Suprapubic skin (tissue), 4 donors: ENCODE data around the gene RLF. TPM values are rescaled to one million over a fixed set of nuclear protein-coding genes. Genes with fewer than 3 reads are reported as not detected.
"Not testable (repeated sequence)": the region's sequence is repeated elsewhere in the genome, so short reads cannot be mapped to it uniquely, and the experiment has no call there.

Experiments used
- DNase-seq, 2 donors: peaks; one replicate each; pipeline ENCODE4 v3.0.0-alpha.2; 2019; ENCODE audit warnings: low spot score in 2 of 2
- H3K27ac ChIP-seq: fragments of 200-600 bp; sonication (generic); one replicate; pipeline ENCODE4 v1.5.1; 2019
- H3K27me3 ChIP-seq: fragments of 200-600 bp; sonication (generic); one replicate; pipeline ENCODE4 v1.5.1; 2019
- H3K36me3 ChIP-seq: fragments of 200-600 bp; sonication (generic); one replicate; pipeline ENCODE4 v1.5.1; 2019
- H3K4me1 ChIP-seq: fragments of 200-600 bp; sonication (generic); one replicate; pipeline ENCODE4 v1.5.1; 2019
- H3K4me3 ChIP-seq: fragments of 200-600 bp; sonication (generic); one replicate; pipeline ENCODE4 v1.5.1; 2019; ENCODE audit warnings: mild to moderate bottlenecking
- H3K9me3 ChIP-seq: fragments of 200-600 bp; sonication (generic); one replicate; pipeline ENCODE4 v1.5.1; 2019
- EP300 ChIP-seq: sonication (generic); formaldehyde crosslinking; IDR thresholded peaks from one replicate; pipeline ENCODE4 v1.6.1; 2017; ENCODE audit warnings: antibody characterized with exemption
- POLR2A ChIP-seq, 2 donors: fragments of 450-650 bp; IDR thresholded peaks; one replicate each; pipeline ENCODE4 v1.6.1; 2017; ENCODE audit warnings: antibody characterized with exemption in 2 of 2, mild to moderate bottlenecking in 2 of 2, moderate library complexity in 2 of 2
- POLR2AphosphoS5 ChIP-seq, 3 donors: sonication (generic); formaldehyde crosslinking; IDR thresholded peaks; one replicate each; pipeline ENCODE4 v1.6.1; 2017; ENCODE audit warnings: antibody characterized with exemption in 3 of 3
- WGBS: methylation state at CpG from one replicate; pipeline ENCODE4 v1.1.5; 2018; 5-methylcytosine and 5-hydroxymethylcytosine counted together
- total RNA-seq, 4 donors: library from RNA; depleted of rRNA; stranded (reverse); fragments of >200 nt; gene quantifications; one replicate each; pipeline ENCODE4 v1.1.0, GENCODE V29; 2016
- TF ChIP-seq, protein P1 (sequence below), 2 donors: fragments of 200-600 bp in 1 of 2; fragments of 450-650 bp in 1 of 2; sonication (generic) in 1 of 2; IDR thresholded peaks; one replicate each; pipeline ENCODE4 v1.5.1; 2016 to 2019; ENCODE audit warnings: antibody characterized with exemption in 2 of 2, mild to moderate bottlenecking in 1 of 2, moderate library complexity in 1 of 2

RLF gene
- total RNA-seq, 4 donors from 2014 or later = 17.3 to 32.9 (median 21.3) TPM

DNA sequence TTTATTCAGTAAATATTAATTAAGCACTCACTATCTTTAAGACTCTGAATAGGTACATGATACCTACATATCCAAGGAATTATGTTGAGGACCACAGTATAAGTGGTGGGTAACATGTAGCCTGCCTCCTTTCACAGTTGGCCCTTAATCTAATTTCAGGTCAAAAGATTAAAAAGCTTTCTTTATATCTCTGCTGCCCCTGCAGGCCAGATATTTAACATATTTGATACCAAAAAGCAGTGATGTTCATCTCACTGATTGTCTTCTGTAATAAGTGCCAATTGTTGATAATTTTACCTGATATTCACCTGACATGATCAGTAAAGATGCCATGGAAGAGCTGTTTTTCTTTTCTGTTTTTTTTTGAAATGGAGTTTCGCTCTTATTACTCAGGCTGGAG, 36.5 kb downstream of the RLF start:
- no peak overlapping the region for H3K4me3 ChIP-seq
- no peaks in the 10 kb centered on the region for H3K27me3 ChIP-seq
- TF ChIP-seq, protein P1, sequence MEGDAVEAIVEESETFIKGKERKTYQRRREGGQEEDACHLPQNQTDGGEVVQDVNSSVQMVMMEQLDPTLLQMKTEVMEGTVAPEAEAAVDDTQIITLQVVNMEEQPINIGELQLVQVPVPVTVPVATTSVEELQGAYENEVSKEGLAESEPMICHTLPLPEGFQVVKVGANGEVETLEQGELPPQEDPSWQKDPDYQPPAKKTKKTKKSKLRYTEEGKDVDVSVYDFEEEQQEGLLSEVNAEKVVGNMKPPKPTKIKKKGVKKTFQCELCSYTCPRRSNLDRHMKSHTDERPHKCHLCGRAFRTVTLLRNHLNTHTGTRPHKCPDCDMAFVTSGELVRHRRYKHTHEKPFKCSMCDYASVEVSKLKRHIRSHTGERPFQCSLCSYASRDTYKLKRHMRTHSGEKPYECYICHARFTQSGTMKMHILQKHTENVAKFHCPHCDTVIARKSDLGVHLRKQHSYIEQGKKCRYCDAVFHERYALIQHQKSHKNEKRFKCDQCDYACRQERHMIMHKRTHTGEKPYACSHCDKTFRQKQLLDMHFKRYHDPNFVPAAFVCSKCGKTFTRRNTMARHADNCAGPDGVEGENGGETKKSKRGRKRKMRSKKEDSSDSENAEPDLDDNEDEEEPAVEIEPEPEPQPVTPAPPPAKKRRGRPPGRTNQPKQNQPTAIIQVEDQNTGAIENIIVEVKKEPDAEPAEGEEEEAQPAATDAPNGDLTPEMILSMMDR (IDR thresholded peaks at IDR 0.05) = no peak
- TF ChIP-seq EP300 = no peak
- no peak for TF ChIP-seq POLR2A (IDR thresholded peaks at IDR 0.05)
- TF ChIP-seq POLR2AphosphoS5 (IDR thresholded peaks at IDR 0.05) = no peak
- WGBS = 100% methylated on average over 1 of the region's 1 CpG
- no peak overlapping the region for H3K27ac ChIP-seq
- H3K9me3 ChIP-seq = no peaks in the 10 kb centered on the region
- H3K36me3 ChIP-seq = peaks cover 39% of the 10 kb centered on the region
- DNase-seq = no peak
- no peaks in the 10 kb centered on the region for H3K4me1 ChIP-seq

DNA sequence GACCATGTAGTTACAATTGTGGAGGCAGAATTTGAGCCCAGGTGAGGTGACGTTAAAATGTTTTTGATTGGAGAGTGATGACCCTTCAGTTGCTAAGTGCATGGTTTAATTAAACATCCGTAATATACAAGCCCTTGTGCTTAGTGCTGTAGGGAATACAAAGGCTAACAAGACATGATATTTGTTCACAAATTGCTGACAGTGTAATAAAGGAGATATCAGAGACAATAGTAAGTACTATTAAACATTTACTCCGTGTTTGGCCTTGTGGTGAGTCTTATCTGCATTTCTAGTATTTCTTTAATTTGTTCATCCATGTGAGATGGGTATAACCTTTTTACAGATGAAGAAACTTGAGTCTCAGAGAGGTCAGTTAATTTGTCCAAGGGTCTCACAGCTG, 37.9 kb downstream of the RLF start:
- Histone ChIP-seq H3K4me3 (no peak overlapping the region), H3K9me3 (no peaks in the 10 kb centered on the region), H3K4me1 (no peaks in the 10 kb centered on the region), H3K36me3 (peaks cover 48% of the 10 kb centered on the region), H3K27ac (no peak overlapping the region), H3K27me3 (no peaks in the 10 kb centered on the region)
- no peak for DNase-seq
- WGBS = 91% methylated on average over 3 of the region's 3 CpGs
- TF ChIP-seq, protein P1 (IDR thresholded peaks at IDR 0.05) = no peak
- no peak for TF ChIP-seq POLR2A (IDR thresholded peaks at IDR 0.05)
- TF ChIP-seq POLR2AphosphoS5 (IDR thresholded peaks at IDR 0.05) = no peak
- TF ChIP-seq EP300 = no peak

DNA sequence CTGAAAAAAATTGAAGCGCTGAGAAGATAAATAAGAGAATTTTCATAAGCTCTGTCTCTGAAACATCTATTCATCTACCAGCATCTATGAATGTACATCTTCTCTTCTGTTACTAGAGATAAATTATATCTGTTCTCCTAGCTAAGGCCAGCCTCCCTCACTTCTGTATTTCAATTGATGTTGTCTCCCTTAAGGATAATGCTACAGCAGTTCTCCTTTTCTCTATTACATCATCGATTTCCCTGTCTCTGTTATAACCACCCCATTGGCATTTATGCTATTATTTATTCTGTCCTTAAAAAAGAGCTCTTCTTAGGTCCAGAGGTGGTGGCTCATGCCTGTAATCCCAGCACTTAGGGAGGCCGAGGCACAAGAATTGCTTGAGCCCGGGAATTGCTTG, 43.7 kb downstream of the RLF start:
- no peak for DNase-seq
- no peaks in the 10 kb centered on the region for H3K4me1 ChIP-seq
- no peak overlapping the region for H3K27ac ChIP-seq
- no peaks in the 10 kb centered on the region for H3K27me3 ChIP-seq
- no peak overlapping the region for H3K4me3 ChIP-seq
- H3K9me3 ChIP-seq = no peaks in the 10 kb centered on the region
- peaks cover 59% of the 10 kb centered on the region for H3K36me3 ChIP-seq
- WGBS = 95% methylated on average over 4 of the region's 4 CpGs
- TF ChIP-seq POLR2A (IDR thresholded peaks at IDR 0.05) = no peak
- TF ChIP-seq EP300 = no peak
- no peak for TF ChIP-seq POLR2AphosphoS5 (IDR thresholded peaks at IDR 0.05)
- TF ChIP-seq, protein P1 (IDR thresholded peaks at IDR 0.05) = no peak

DNA sequence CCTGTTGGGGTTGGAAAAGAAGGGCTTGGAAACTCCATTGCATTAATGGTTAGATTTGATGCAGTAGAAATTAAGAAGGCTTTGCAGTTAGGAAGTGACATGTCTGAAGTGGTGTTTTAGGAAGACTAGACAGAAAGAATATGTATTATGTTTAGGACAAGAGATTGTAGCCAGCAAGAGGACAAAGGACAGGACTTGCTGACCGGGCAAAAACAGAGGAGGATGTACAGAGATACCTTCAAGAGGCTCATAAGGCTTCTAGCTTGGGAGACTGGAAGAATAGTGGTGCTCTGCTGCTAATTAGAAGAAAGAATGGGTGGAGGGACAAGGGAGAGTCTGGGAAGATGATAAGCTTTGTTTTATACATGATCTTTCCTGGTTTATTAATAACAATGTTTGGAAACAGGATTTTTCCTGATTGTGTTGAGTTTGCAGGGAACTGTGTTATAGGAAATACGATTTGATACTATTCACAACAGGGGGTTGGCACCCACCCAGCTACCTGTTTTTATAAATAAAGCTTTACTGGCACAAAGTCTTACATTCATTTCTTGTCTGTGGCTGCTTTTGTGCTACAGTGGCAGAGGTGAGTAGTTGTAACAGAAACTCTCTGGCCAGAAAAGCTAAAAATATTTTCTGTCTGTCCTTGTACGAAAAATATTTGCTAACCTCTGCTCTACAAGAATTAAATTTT, 49.5 kb downstream of the RLF start:
- H3K36me3 ChIP-seq = peaks cover 48% of the 10 kb centered on the region
- 91% methylated on average over 3 of the region's 3 CpGs for whole genome bisulfite sequencing

DNA sequence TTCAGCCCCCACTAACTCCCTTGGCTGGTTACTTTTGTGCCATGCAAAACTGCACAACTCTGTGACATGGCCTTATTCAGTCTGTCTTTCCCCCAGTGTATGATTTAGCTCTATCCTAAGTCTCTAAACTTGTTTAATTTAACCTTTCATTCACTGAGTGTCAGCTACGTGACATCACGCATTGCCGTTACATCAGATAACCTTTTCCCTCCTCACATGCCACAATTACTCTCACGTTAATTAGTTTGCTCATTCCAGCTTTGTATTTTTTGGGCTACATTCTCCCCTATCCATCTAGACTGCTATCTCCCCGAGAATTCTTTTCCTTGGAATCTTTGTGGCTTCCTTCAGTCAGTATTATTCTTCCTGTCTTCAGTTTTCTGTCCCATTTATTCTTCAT, 57.1 kb downstream of the RLF start:
- TF ChIP-seq, protein P1 (IDR thresholded peaks at IDR 0.05) = no peak
- TF ChIP-seq POLR2AphosphoS5 (IDR thresholded peaks at IDR 0.05) (no peak), POLR2A (IDR thresholded peaks at IDR 0.05) (no peak), EP300 (no peak)
- no peaks in the 10 kb centered on the region for H3K9me3 ChIP-seq
- H3K4me1 ChIP-seq = no peaks in the 10 kb centered on the region
- no peaks in the 10 kb centered on the region for H3K27me3 ChIP-seq
- H3K36me3 ChIP-seq = peaks cover 9% of the 10 kb centered on the region
- no peak for DNase-seq
- H3K4me3 ChIP-seq = no peak overlapping the region
- 97% methylated on average over 5 of the region's 5 CpGs for WGBS
- H3K27ac ChIP-seq = no peak overlapping the region

More for the DNA sequence above, 49.5 kb downstream of the RLF start:
- Histone ChIP-seq H3K4me3 (no peak overlapping the region), H3K4me1 (no peaks in the 10 kb centered on the region), H3K27ac (no peak overlapping the region), H3K27me3 (no peaks in the 10 kb centered on the region), H3K9me3 (no peaks in the 10 kb centered on the region)
- TF ChIP-seq EP300 = no peak
- no peak for TF ChIP-seq POLR2A (IDR thresholded peaks at IDR 0.05)
- no peak for DNase-seq

DNA sequence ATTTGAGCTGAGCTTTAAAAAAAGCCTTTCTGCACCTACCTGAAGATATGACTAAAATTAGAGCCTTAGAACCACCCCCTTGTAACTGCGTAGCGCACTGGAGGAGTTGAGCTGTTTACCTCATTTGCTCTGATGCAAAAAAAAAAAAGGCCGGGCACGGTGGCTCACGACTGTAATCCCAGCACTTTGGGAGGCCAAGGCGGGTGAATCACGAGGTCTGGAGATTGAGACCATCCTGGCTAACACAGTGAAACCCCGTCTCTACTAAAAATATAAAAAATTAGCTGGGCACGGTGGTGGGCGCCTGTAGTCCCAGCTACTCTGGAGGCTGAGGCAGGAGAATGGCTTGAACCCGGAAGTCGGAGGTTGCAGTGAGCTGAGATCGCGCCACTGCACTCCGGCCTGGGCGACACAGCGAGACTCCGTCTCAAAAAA, 60.3 kb downstream of the RLF start:
- H3K4me1 ChIP-seq, H3K4me3 ChIP-seq, H3K9me3 ChIP-seq, H3K27ac ChIP-seq, H3K27me3 ChIP-seq, DNase-seq: not testable (repeated sequence)
- WGBS = 95% methylated on average over 18 of the region's 18 CpGs
- H3K36me3 ChIP-seq = peaks cover 10% of the 10 kb centered on the region
